ENCODE measurements around the gene PRUNE1.
A peak's percentile ranks its signal among the peaks of the same experiment; 100 is the strongest.

PRUNE1 gene

DNA sequence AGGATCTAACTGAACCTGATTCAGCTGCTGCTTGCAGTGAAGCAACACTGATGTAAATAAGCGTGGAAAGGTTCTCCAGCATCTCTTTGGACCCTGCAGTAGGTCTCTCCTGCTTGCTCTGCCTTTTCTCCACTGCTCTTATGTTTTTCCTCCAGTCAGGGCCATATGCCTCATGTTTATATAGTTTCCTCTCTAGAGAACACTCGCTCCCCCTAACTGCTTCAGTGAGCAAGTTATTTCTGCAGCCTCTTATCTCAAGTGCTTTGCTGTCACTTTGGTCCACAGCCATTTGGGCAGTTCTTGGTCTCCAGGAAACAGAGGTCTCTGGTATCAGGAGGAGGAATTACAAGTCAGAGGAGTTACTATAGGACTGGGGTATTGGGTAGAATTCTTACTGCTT, 5.3 kb downstream of the PRUNE1 start:
- Histone ChIP-seq H3K14ac (ENCODE audit: low read length in 2 of 2) (no peak overlapping the region), H3K9ac (ENCODE audit: low read length) (no peak overlapping the region), H3K4ac (ENCODE audit: low read depth in 1 of 2, low read length in 2 of 2) (no peak overlapping the region), H4K8ac (ENCODE audit: low read length) (no peak overlapping the region), H3K18ac (ENCODE audit: low read depth in 1 of 2, low read length in 2 of 2) (peak overlapping the region in 1 of 2 experiments; percentile 61), H3K27me3 (ENCODE audit: control insufficient read depth in 1 of 2, insufficient read depth in 1 of 2, low read length in 2 of 2) (no peaks in the 10 kb centered on the region), H3K4me3 (ENCODE audit: insufficient read depth in 1 of 2, low read depth in 1 of 2, low read length in 2 of 2) (no peak overlapping the region), H4K91ac (ENCODE audit: low read length) (no peak overlapping the region), H3K4me1 (ENCODE audit: control insufficient read depth, insufficient read depth, low read depth, low read length) (peaks cover 7% of the 10 kb centered on the region), H2BK15ac (ENCODE audit: low read depth, poor library complexity, severe bottlenecking) (no peak overlapping the region), H3K27ac (ENCODE audit: low read length, poor library complexity, severe bottlenecking) (peak overlapping the region; percentile 58), H2AK5ac (ENCODE audit: low read length, severe bottlenecking) (no peak overlapping the region), H3K36me3 (ENCODE audit: control insufficient read depth in 1 of 2, insufficient read depth in 2 of 2, low read depth in 1 of 2, low read length in 2 of 2) (peaks cover 0 to 9% of the 10 kb centered on the region in 2 experiments), H2BK120ac (ENCODE audit: low read depth, low read length) (no peak overlapping the region), H2AFZ (ENCODE audit: low read depth, low read length) (no peak overlapping the region), H3K9me3 (ENCODE audit: control insufficient read depth, low read length) (no peaks in the 10 kb centered on the region), H3K4me2 (ENCODE audit: low read length, poor library complexity, severe bottlenecking) (no peak overlapping the region), H2BK5ac (ENCODE audit: low read depth, low read length, poor library complexity, severe bottlenecking) (no peak overlapping the region), H3K79me1 (replicated peaks; ENCODE audit: low read length, poor library complexity, severe bottlenecking) (peaks cover 20% of the 10 kb centered on the region), H2BK12ac (ENCODE audit: low read length in 2 of 2) (peak overlapping the region in 1 of 2 experiments; percentile 11), H3K23ac (ENCODE audit: low read length in 2 of 2) (no peak overlapping the region)
- WGBS, result 56% methylated on average over 1 of the region's 2 CpGs
- DNase-seq, result peak; percentile 89

- Histone ChIP-seq H4K91ac (ENCODE audit: low read length) (no peak overlapping the region), H3K9ac (ENCODE audit: low read length) (no peak overlapping the region), H3K4me2 (ENCODE audit: low read length, poor library complexity, severe bottlenecking) (no peak overlapping the region), H2BK120ac (ENCODE audit: low read depth, low read length) (no peak overlapping the region), H2AFZ (ENCODE audit: low read depth, low read length) (no peak overlapping the region), H3K23ac (ENCODE audit: low read length in 2 of 2) (no peak overlapping the region), H2AK5ac (ENCODE audit: low read length, severe bottlenecking) (peak overlapping the region; percentile 46), H2BK15ac (ENCODE audit: low read depth, poor library complexity, severe bottlenecking) (no peak overlapping the region), H2BK12ac (ENCODE audit: low read length in 2 of 2) (no peak overlapping the region), H3K36me3 (ENCODE audit: control insufficient read depth in 1 of 2, insufficient read depth in 2 of 2, low read depth in 1 of 2, low read length in 2 of 2) (peaks cover 23 to 46% of the 10 kb centered on the region in 2 experiments), H3K9me3 (ENCODE audit: control insufficient read depth, low read length) (no peaks in the 10 kb centered on the region), H3K27ac (ENCODE audit: low read length, poor library complexity, severe bottlenecking) (no peak overlapping the region), H3K4me3 (ENCODE audit: insufficient read depth in 1 of 2, low read depth in 1 of 2, low read length in 2 of 2) (no peak overlapping the region), H3K14ac (ENCODE audit: low read length in 2 of 2) (no peak overlapping the region), H3K4ac (ENCODE audit: low read depth in 1 of 2, low read length in 2 of 2) (no peak overlapping the region), H3K27me3 (ENCODE audit: control insufficient read depth in 1 of 2, insufficient read depth in 1 of 2, low read length in 2 of 2) (no peaks in the 10 kb centered on the region), H3K79me1 (replicated peaks; ENCODE audit: low read length, poor library complexity, severe bottlenecking) (peaks cover 5% of the 10 kb centered on the region), H3K18ac (ENCODE audit: low read depth in 1 of 2, low read length in 2 of 2) (no peak overlapping the region), H4K8ac (ENCODE audit: low read length) (no peak overlapping the region), H3K4me1 (ENCODE audit: control insufficient read depth, insufficient read depth, low read depth, low read length) (peaks cover 14% of the 10 kb centered on the region), H2BK5ac (ENCODE audit: low read depth, low read length, poor library complexity, severe bottlenecking) (peak overlapping the region; percentile 46)
- 50% methylated on average over 5 of the region's 6 CpGs for WGBS
- peak; percentile 71 for DNase-seq
Measured at GRCh38 chr1:151024540-151025146, 16.4 kb downstream of the PRUNE1 start.

DNA sequence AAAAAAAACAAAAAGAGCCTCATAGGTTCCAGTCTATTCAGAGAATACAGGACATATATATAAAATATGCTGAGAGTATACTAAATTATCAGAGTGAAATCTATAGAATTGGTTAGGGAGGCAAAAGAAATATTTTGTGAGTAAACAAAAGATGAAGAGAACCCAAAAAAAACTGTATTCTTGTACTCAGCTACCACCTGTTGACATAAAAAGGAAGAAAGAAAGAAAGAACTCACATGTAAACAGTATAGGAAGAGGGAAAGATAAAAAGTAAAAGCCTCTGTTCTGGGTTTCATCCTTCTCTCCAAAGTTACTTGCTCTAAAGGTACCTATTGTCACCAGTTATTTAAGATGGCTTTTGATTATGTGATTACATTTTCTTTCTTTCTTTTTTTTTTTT, 18.2 kb downstream of the PRUNE1 start:
- no peak for DNase-seq
- H3K27me3 ChIP-seq (ENCODE audit: control insufficient read depth in 1 of 2, insufficient read depth in 1 of 2, low read length in 2 of 2), result no peaks in the 10 kb centered on the region
- H2BK120ac ChIP-seq (ENCODE audit: low read depth, low read length), result no peak overlapping the region
- H3K27ac ChIP-seq (ENCODE audit: low read length, poor library complexity, severe bottlenecking), result no peak overlapping the region
- peaks cover 5% of the 10 kb centered on the region for H3K79me1 ChIP-seq (replicated peaks; ENCODE audit: low read length, poor library complexity, severe bottlenecking)
- H3K4me1 ChIP-seq (ENCODE audit: control insufficient read depth, insufficient read depth, low read depth, low read length), result peaks cover 14% of the 10 kb centered on the region
- no peak overlapping the region for H2BK15ac ChIP-seq (ENCODE audit: low read depth, poor library complexity, severe bottlenecking)
- H3K4me2 ChIP-seq (ENCODE audit: low read length, poor library complexity, severe bottlenecking), result no peak overlapping the region
- H3K4me3 ChIP-seq (ENCODE audit: insufficient read depth in 1 of 2, low read depth in 1 of 2, low read length in 2 of 2), result no peak overlapping the region
- no peak overlapping the region for H2BK12ac ChIP-seq (ENCODE audit: low read length in 2 of 2)
- no peak overlapping the region for H2AK5ac ChIP-seq (ENCODE audit: low read length, severe bottlenecking)
- no peak overlapping the region for H3K4ac ChIP-seq (ENCODE audit: low read depth in 1 of 2, low read length in 2 of 2)
- H3K18ac ChIP-seq (ENCODE audit: low read depth in 1 of 2, low read length in 2 of 2), result no peak overlapping the region
- no peak overlapping the region for H2BK5ac ChIP-seq (ENCODE audit: low read depth, low read length, poor library complexity, severe bottlenecking)
- no peak overlapping the region for H3K9ac ChIP-seq (ENCODE audit: low read length)
- H4K8ac ChIP-seq (ENCODE audit: low read length), result no peak overlapping the region
- H4K91ac ChIP-seq (ENCODE audit: low read length), result no peak overlapping the region
- no peak overlapping the region for H3K14ac ChIP-seq (ENCODE audit: low read length in 2 of 2)
- peaks cover 26 to 60% of the 10 kb centered on the region in 2 experiments for H3K36me3 ChIP-seq (ENCODE audit: control insufficient read depth in 1 of 2, insufficient read depth in 2 of 2, low read depth in 1 of 2, low read length in 2 of 2)
- H3K9me3 ChIP-seq (ENCODE audit: control insufficient read depth, low read length), result no peaks in the 10 kb centered on the region
- no peak overlapping the region for H2AFZ ChIP-seq (ENCODE audit: low read depth, low read length)
- no peak overlapping the region for H3K23ac ChIP-seq (ENCODE audit: low read length in 2 of 2)

DNA sequence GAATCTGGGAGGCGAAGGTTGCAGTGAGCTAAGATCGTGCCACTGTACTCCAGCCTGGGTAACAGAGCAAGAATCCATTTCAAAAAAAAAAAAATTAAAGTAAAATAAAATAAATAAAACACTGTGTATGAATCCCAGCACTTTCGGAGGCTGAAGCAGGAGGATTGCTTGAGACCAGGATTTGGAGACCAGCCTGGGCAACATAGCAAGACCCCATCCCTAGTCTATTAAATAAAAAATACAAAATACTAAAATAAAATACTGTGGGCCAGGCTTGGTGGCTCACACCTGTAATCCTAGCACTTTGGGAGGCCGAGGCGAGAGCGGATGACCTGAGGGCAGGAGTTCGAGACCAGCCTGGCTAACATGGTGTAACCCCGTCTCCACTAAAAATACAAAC, 23.9 kb downstream of the PRUNE1 start:
- H3K4ac ChIP-seq (ENCODE audit: low read depth in 1 of 2, low read length in 2 of 2), result no peak overlapping the region
- H3K9me3 ChIP-seq (ENCODE audit: control insufficient read depth, low read length), result no peaks in the 10 kb centered on the region
- no peak overlapping the region for H2BK12ac ChIP-seq (ENCODE audit: low read length in 2 of 2)
- no peak overlapping the region for H3K27ac ChIP-seq (ENCODE audit: low read length, poor library complexity, severe bottlenecking)
- no peak overlapping the region for H2BK5ac ChIP-seq (ENCODE audit: low read depth, low read length, poor library complexity, severe bottlenecking)
- no peak overlapping the region for H3K4me3 ChIP-seq (ENCODE audit: insufficient read depth in 1 of 2, low read depth in 1 of 2, low read length in 2 of 2)
- peaks cover 2% of the 10 kb centered on the region for H3K79me1 ChIP-seq (replicated peaks; ENCODE audit: low read length, poor library complexity, severe bottlenecking)
- no peak overlapping the region for H3K4me2 ChIP-seq (ENCODE audit: low read length, poor library complexity, severe bottlenecking)
- no peak overlapping the region for H2BK120ac ChIP-seq (ENCODE audit: low read depth, low read length)
- peaks cover 39 to 59% of the 10 kb centered on the region in 2 experiments for H3K36me3 ChIP-seq (ENCODE audit: control insufficient read depth in 1 of 2, insufficient read depth in 2 of 2, low read depth in 1 of 2, low read length in 2 of 2)
- H3K4me1 ChIP-seq (ENCODE audit: control insufficient read depth, insufficient read depth, low read depth, low read length), result peaks cover 1% of the 10 kb centered on the region
- H2AK5ac ChIP-seq (ENCODE audit: low read length, severe bottlenecking), result no peak overlapping the region
- DNase-seq, result no peak
- no peak overlapping the region for H3K23ac ChIP-seq (ENCODE audit: low read length in 2 of 2)
- 97% methylated on average over 5 of the region's 8 CpGs for WGBS
- H3K14ac ChIP-seq (ENCODE audit: low read length in 2 of 2), result no peak overlapping the region
- H3K18ac ChIP-seq (ENCODE audit: low read depth in 1 of 2, low read length in 2 of 2), result no peak overlapping the region
- no peak overlapping the region for H3K9ac ChIP-seq (ENCODE audit: low read length)
- H2AFZ ChIP-seq (ENCODE audit: low read depth, low read length), result no peak overlapping the region
- no peak overlapping the region for H4K91ac ChIP-seq (ENCODE audit: low read length)
- no peak overlapping the region for H2BK15ac ChIP-seq (ENCODE audit: low read depth, poor library complexity, severe bottlenecking)
- H3K27me3 ChIP-seq (ENCODE audit: control insufficient read depth in 1 of 2, insufficient read depth in 1 of 2, low read length in 2 of 2), result no peaks in the 10 kb centered on the region
- H4K8ac ChIP-seq (ENCODE audit: low read length), result no peak overlapping the region
